HepG2 (cell line): ENCODE results near the gene PRSS23. TPM values are rescaled to one million over a fixed set of nuclear protein-coding genes. Genes with fewer than 3 reads are reported as not detected.

Experiments
- ATAC-seq: fragments of 200-7000 bp; cut with Tn5 transposase; 3 replicates; pipeline ENCODE4 v1.9.1; 2020; ENCODE audit warnings: mild to moderate bottlenecking, moderate library complexity
- BruUV-seq: library from RNA; stranded (reverse); fragments of 400-500 nt; replicated peaks from 2 replicates; lab custom pipeline; 2021; lab: Mats Ljungman, UMichigan
- CTCF ChIA-PET: fragments of 300-600 bp; formaldehyde crosslinking; extraction: SDS; loops from one replicate; lab custom pipeline; 2021; ENCODE audit warnings: low total read pairs, inconsistent platforms, low intra/inter-chr PET ratio; lab: Yijun Ruan, JAX
- POLR2A ChIA-PET: fragments of 350-600 bp; sonication (Branson Sonifier 250); formaldehyde crosslinking; loops from one replicate; lab custom pipeline; 2020; ENCODE audit warnings: antibody characterized with exemption, inconsistent platforms; lab: Yijun Ruan, JAX
- DNase-seq: peaks from one replicate; pipeline ENCODE4 v3.0.0-alpha.2; 2015; ENCODE audit warnings: low spot score
- FAIRE-seq: peaks from 3 replicates; lab custom pipeline; 2011; peaks lifted over from hg19 to GRCh38; lab: Jason Lieb, UNC
- H2AFZ ChIP-seq: one replicate; pipeline ENCODE4 v1.6.1; 2011; ENCODE audit warnings: low read length, inconsistent platforms
- H3K27ac ChIP-seq: fragments of 300-600 bp; 3 replicates; pipeline ENCODE4 v1.8.0; 2011; ENCODE audit warnings: mixed run types, mild to moderate bottlenecking, mixed read lengths, low read length, inconsistent platforms; ENCODE audit not compliant: insufficient read depth; ENCODE audit errors: extremely low read length
- H3K27me3 ChIP-seq, 2 experiments: fragments of 200-600 bp in 1 of 2; 2 replicates in 1 of 2; 3 replicates in 1 of 2; pipeline versions ENCODE4 v1.6.0 to v1.8.0; 2011; ENCODE audit warnings: low read length in 2 of 2, mild to moderate bottlenecking in 2 of 2, moderate library complexity in 2 of 2, inconsistent platforms in 1 of 2; ENCODE audit not compliant: insufficient read depth in 2 of 2, control insufficient read depth in 1 of 2
- H3K36me3 ChIP-seq, 2 experiments: fragments of 200-600 bp in 1 of 2; replicated peaks in 1 of 2; 2 replicates in 1 of 2; 3 replicates in 1 of 2; pipeline versions ENCODE4 v1.5.1 to v1.8.0; 2011; ENCODE audit warnings: low read length in 2 of 2, inconsistent platforms in 1 of 2; ENCODE audit not compliant: insufficient read depth in 2 of 2, control insufficient read depth in 1 of 2
- H3K4me1 ChIP-seq: 2 replicates; pipeline ENCODE4 v1.5.1; 2012; ENCODE audit warnings: low read length, inconsistent platforms; ENCODE audit not compliant: insufficient read depth
- H3K4me2 ChIP-seq: 2 replicates; pipeline ENCODE4 v1.6.0; 2011; ENCODE audit warnings: low read depth, low read length, inconsistent platforms
- H3K4me3 ChIP-seq, 3 experiments: fragments of 200-600 bp in 1 of 3; sonication (generic), shearing (Covaris generic) in 1 of 3; replicated peaks in 1 of 3; 2 replicates each; pipeline ENCODE4 v1.5.1; 2011 to 2016; ENCODE audit warnings: low read length in 3 of 3, inconsistent platforms in 2 of 3, low read depth in 2 of 3, mild to moderate bottlenecking in 2 of 3, control low read depth in 1 of 3, mixed read lengths in 1 of 3; ENCODE audit not compliant: insufficient read depth in 1 of 3
- H3K79me2 ChIP-seq: one replicate; pipeline ENCODE4 v1.6.1; 2011; ENCODE audit warnings: low read length, inconsistent platforms; ENCODE audit not compliant: insufficient read depth
- H3K9ac ChIP-seq: 2 replicates; pipeline ENCODE4 v1.6.0; 2011; ENCODE audit warnings: mild to moderate bottlenecking, low read depth, low read length, inconsistent platforms; ENCODE audit not compliant: insufficient read depth
- H3K9me3 ChIP-seq: 2 replicates; pipeline ENCODE4 v1.5.1; 2012; ENCODE audit warnings: mild to moderate bottlenecking, low read length
- H4K20me1 ChIP-seq: 2 replicates; pipeline ENCODE4 v1.6.0; 2011; ENCODE audit warnings: inconsistent platforms, mild to moderate bottlenecking, low read length, moderate library complexity; ENCODE audit not compliant: insufficient read depth
- MTERF4 ChIP-seq: sonication (generic); formaldehyde crosslinking; IDR thresholded peaks from 2 replicates; pipeline ENCODE4 v1.8.0; 2023; ENCODE audit warnings: mild to moderate bottlenecking, missing genetic modification reagents
- REPIN1 ChIP-seq: sonication (generic); formaldehyde crosslinking; IDR thresholded peaks from 2 replicates; pipeline ENCODE4 v1.8.0; 2022; ENCODE audit warnings: missing genetic modification reagents, low read depth, mild to moderate bottlenecking, borderline replicate concordance
- SNAPC4 ChIP-seq: sonication (generic); formaldehyde crosslinking; IDR thresholded peaks from 2 replicates; pipeline ENCODE4 v1.4.0; 2020; ENCODE audit warnings: mild to moderate bottlenecking, missing genetic modification reagents
- SNAPC5 ChIP-seq: sonication (generic); formaldehyde crosslinking; IDR thresholded peaks from 2 replicates; pipeline ENCODE4 v1.8.1; 2023; ENCODE audit warnings: mild to moderate bottlenecking, missing genetic modification reagents, borderline replicate concordance
- ZBTB4 ChIP-seq: sonication (generic); formaldehyde crosslinking; IDR thresholded peaks from 2 replicates; pipeline ENCODE4 v1.4.0; 2020; ENCODE audit warnings: missing genetic modification reagents, mild to moderate bottlenecking, borderline replicate concordance
- ZFP41 ChIP-seq: sonication (generic); formaldehyde crosslinking; IDR thresholded peaks from 2 replicates; pipeline ENCODE4 v1.4.0; 2020; ENCODE audit warnings: mild to moderate bottlenecking, missing genetic modification reagents, borderline replicate concordance
- ZKSCAN1 ChIP-seq: fragments of 150-350 bp; IDR thresholded peaks from 2 replicates; pipeline ENCODE4 v1.6.1; 2014; ENCODE audit warnings: low read length
- ZNF280D ChIP-seq: sonication (generic); formaldehyde crosslinking; IDR thresholded peaks from 2 replicates; pipeline ENCODE4 v1.5.1; 2020; ENCODE audit warnings: mild to moderate bottlenecking, missing genetic modification reagents
- WGBS: methylation state at CpG from one replicate; pipeline ENCODE4 v1.1.6; 2017; ENCODE audit warnings: low lambda C conversion rate; 5-methylcytosine and 5-hydroxymethylcytosine counted together
- in situ Hi-C: cut with HindIII; loops from 2 replicates; pipeline ENCODE4 v1.10.0; 2017; ENCODE audit warnings: low pct_unique_long_range_greater_than_20kb; ENCODE audit not compliant: extremely low pct_ligation_motif_present
- intact Hi-C: fragments of 100-400 bp; cut with micrococcal nuclease; formaldehyde crosslinking; loops from one replicate; pipeline ENCODE4 v1.10.0; 2022; ENCODE audit not compliant: unreplicated experiment
- polyA plus RNA-seq, 8 experiments: library from polyadenylated mRNA; depleted of rRNA in 3 of 8; stranded (reverse) in 7 of 8; unstranded in 1 of 8; fragments of >200 nt; fragmentation: Illumina TruSeq in 4 of 8; extraction: Trizol in 4 of 8; gene quantifications; 2 replicates each; pipeline versions ENCODE4 v1.2.1 to v1.2.3, GENCODE V29; 2011 to 2016; ENCODE audit warnings: low read depth in 4 of 8, missing spikeins in 1 of 8, mixed read lengths in 1 of 8; ENCODE audit not compliant: insufficient read depth in 1 of 8
- total RNA-seq, 5 experiments: library from RNA; depleted of rRNA; stranded (reverse); fragments of >200 nt; fragmentation: Illumina TruSeq; extraction: Trizol; gene quantifications; 2 replicates each; pipeline ENCODE4 v1.2.3, GENCODE V29; 2016; ENCODE audit warnings: low read depth in 1 of 5

The PRSS23 gene
- total and polyA plus RNA-seq, 2 of the 13 experiments (the other 11 are each of a cell fraction or from before 2014, with no cell fraction given), result 0.20 to 0.30 TPM

- in situ Hi-C loops (no loop called here), intact Hi-C loops (no loop called here)
- no peak overlapping the region for H2AFZ ChIP-seq
- FAIRE-seq (no peak), ATAC-seq (no peak), DNase-seq (no peak)
- no TSS peak for BruUV-seq
- H3K4me2 ChIP-seq, result no peak overlapping the region
- no peaks in the 10 kb centered on the region for H3K79me2 ChIP-seq
- H3K4me1 ChIP-seq, result no peaks in the 10 kb centered on the region
- no peaks in the 10 kb centered on the region for H3K9me3 ChIP-seq
- peaks cover 1 to 19% of the 10 kb centered on the region in 2 experiments; a peak in 2 of 5 replicates for H3K27me3 ChIP-seq
- no peak overlapping the region for H3K27ac ChIP-seq
- H3K36me3 ChIP-seq, result no peaks in the 10 kb centered on the region
- no peaks in the 10 kb centered on the region for H4K20me1 ChIP-seq
- H3K9ac ChIP-seq, result no peak overlapping the region
- H3K4me3 ChIP-seq, result no peak overlapping the region
- CTCF ChIA-PET, result no interaction called here
- WGBS, result 1% methylated on average over 2 of the region's 2 CpGs
- POLR2A ChIA-PET, result no interaction called here
- TF ChIP-seq SNAPC4 (CRISPR knock-in tag) (no peak), MTERF4 (CRISPR knock-in tag) (no peak), ZKSCAN1 (no peak), ZFP41 (CRISPR knock-in tag) (no peak), ZNF280D (CRISPR knock-in tag) (no peak), ZBTB4 (CRISPR knock-in tag) (no peak), SNAPC5 (CRISPR knock-in tag) (no peak), REPIN1 (CRISPR knock-in tag) (no peak)
Measured at GRCh38 chr11:86787018-86787536, 13.3 kb upstream of the PRSS23 start.
